Activated naive CD4-positive, alpha-beta T cell treated with Interleukin-2 at 50 U/mL for 16 hours (primary cell): ENCODE results near the gene KCNK13.
"Not testable (repeated sequence)": the region's sequence is repeated elsewhere in the genome, so short reads cannot be mapped to it uniquely, and the experiment has no call there.

Experiments
- DNase-seq: peaks from one replicate; pipeline ENCODE4 v3.0.0-alpha.2; 2020

KCNK13 gene

DNA sequence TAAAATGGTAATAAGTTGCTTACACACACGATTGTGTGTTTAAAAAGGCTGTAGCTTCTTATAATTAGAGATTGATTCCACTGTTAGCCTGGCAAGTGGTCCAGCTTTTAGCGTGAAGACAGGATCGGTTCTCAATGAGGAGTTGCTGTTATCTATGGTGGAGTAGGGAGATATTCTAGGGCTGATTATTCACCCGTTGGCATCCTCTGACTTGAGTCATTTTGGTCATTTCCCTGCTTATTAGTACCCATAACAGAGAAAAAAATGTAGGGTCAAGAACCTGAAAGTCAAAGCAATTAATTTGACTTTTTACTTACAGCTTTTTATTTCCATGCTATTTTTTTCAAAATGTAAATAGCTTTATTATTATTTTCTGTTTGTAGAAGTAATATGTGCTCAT lies 76.0 kb downstream of the KCNK13 start:
- DNase-seq, result no peak

DNA sequence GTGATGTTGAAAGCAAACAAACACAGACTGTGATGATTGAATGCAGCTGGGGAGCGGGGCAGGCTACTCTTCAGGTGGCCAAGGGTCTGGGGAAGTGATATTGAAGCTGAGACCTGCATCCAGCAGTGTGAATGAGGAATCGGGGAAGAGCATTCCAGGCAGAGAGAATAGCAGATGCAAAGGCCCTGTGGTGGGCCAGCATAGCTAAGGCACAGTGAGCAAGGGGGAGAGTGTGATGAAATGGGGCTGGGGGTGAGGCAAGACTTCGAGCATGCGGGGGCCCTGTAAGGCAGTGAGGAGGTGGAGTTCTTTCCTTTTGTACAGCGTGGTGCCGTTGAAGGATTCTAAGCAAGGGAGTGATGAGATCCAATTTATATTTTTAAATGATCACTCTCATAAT lies 77.4 kb downstream of the KCNK13 start:
- no peak for DNase-seq

DNA sequence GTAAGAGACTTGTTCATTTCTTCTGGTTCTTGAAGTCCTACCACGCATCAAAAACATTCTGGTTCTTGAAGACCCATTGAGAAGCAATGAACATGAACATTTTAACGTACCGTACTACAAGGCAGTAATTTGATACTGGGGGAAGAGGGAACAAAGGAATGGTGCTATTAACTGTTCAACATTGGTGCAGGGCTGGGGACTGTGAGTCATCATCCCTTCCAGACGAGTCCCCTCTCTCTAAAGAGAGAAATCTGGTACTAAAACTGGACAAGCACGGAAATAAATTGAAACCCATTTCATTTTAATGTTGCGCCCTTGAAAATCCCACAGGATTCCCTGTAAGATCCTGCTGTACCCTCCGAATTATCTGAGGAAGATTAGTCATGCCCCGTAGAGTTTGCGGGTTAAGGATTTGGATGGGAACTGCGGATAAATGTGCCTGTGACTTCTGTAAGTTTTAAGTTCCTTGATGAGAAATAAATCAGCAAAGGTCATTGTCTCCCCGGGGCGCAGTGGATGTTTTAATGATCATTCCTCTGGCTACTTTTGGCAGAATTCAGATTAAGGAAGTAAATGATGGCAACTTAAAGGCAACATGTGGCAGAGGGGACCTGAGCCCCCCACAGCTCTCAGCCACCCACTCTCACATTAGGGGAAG lies 78.6 kb downstream of the KCNK13 start:
- DNase-seq, result no peak

DNA sequence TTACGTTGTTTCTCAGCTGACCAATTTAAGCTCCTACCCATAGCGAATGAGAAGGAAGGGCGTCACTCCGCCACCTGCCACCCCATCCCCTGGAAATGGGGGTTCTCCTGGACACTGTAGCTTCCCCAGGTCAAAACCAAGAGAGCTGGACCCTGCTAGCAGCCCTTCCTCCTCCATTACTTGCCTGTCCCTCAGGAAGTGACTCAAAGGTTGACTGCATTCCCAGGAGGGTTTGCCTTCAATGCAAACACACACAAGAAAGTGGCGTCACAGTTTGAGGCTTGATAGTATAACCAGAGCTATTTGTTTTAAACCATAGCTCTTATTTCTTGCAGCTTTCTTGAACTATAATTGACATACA lies 79.1 kb downstream of the KCNK13 start:
- no peak for DNase-seq

DNA sequence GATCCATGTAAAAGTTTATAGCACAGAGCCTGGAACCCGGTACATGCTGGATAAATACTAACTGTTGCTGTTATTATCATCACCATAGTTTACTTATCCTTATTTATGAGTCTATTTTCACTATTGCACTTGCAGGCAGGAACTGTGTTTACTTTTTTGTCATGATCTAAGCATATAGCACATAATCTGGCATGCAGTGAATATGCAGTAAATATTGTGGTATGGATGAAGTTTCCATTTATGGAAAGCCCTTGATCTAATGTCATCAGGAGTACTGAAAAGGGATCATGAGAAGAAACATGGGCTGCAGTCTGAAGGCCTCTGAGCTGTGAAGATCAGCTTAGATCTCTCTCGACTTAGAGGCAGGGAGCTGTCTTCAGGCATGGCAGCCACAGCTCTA lies 91.6 kb downstream of the KCNK13 start:
- DNase-seq, result no peak

DNA sequence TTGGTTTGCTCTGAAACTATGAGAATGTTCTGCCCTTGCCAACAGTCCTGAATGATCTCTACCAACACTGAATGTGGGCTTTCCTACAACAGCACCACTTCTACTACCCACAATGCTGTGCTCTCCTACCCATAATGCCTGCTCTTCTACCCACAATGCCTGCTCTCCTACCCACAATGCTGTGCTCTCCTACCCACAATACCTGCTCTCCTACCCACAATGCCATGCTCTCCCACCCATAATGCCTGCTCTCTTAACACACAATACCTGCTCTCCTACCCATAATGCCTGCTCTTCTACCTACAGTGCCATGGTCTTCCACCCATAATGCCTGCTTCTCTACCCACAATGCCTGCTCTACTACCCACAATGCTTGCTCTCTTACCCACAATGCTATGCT lies 92.3 kb downstream of the KCNK13 start:
- DNase-seq, result no peak

DNA sequence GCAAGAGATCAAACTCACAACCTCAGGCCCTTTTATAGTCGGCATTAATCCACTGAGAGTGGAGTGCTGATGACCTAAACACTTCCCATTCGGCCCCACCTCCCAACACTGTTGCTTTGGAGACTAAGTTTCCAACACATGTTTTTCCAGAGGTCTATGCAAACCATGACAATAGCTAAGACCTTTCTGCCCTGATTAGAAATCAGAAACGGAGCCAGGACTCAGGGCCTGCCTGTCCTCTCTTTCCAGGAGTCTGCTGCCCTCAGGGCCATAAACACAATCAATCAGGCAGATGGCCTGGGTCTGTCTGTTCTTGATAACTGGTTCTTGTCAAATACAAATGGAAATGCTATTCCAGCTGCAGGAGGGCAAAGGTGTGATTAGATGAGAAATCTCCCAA lies 97.4 kb downstream of the KCNK13 start:
- no peak for DNase-seq

DNA sequence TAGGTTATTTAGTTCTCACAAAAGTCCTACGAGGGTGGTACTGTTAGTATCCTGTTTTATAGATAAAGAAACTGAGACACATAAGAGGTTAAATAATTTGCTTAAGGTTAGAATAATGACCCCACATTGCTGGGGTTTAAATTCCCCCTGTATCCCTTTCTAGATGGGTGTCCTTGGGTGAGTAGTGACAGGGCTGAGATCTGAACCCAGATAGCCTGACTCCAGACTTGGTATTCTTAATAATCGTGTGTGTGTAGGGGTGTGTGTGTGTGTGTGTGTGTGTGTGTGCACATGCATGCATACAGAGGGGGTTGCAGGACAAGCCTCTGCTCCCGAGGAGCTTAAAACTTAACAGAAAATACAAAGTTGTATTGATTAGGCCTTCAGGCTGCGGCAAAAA lies 97.9 kb downstream of the KCNK13 start:
- no peak for DNase-seq

DNA sequence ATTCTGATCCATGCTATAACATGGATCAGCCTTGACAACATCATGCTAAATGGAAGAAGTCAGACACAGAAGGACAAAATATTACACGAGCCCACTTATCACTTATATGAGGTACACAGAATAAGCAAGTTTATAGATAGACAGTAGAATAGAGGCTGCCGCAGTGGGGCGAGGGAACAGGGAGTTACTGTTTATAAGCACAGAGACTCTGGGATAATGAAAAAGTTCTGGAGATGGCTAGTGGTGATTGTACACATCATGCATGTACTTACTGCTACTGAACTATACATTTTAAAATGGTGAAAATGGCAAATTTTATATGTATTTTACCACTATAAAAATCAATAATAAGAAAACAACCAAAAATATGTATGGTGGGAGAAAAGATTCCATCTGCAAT lies 99.3 kb downstream of the KCNK13 start:
- DNase-seq, result no peak

DNA sequence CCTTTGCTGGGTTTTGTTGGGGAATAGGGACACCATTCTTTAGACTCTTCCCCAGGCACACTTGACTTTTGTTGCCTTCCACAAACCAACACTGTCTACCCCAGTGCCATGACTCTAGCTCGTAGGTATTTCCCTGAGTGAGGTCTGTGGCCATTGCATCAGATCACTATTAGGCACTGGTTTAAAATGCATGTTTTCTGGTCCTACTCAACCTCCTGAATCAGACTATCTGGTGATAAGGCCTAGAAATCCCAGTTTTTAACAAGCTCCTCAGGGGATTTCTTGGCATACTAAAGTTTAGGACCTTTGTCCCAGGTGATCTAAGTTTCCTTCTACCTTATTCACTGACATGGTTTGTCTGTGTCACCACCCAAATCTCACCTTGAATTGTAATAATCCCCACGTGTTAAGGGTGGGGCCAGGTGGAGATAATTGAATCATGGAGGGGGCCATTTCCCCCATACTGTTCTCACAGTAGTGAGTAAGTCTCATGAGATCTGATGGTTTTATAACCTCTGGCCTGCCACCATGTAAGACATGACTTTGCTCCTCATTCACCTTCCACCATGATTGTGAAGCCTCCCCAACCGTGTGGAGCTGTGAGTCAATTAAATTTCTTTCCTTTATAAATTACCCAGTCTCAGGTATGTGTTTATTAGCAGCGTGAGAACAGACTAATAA lies 106.8 kb downstream of the KCNK13 start:
- no peak for DNase-seq

DNA sequence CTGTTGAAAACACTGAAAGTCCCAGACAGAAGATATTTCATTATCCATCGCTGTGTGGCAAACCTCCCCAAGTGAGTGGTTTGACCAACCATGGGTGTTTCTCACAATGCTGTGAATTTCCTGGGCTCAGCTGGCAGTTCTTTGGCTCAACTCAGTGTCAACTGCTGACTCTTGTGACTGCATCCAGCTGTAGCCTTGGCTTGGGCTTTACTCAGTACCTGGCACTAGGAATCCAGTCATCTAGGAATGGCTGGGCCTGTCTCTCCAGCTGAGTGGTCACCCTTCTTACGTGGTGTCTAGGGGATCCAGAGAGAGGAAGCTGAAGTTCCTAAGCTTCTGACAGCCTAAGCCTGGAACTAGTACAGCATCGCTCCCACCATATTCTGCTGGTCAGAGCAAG lies 113.8 kb downstream of the KCNK13 start:
- no peak for DNase-seq

DNA sequence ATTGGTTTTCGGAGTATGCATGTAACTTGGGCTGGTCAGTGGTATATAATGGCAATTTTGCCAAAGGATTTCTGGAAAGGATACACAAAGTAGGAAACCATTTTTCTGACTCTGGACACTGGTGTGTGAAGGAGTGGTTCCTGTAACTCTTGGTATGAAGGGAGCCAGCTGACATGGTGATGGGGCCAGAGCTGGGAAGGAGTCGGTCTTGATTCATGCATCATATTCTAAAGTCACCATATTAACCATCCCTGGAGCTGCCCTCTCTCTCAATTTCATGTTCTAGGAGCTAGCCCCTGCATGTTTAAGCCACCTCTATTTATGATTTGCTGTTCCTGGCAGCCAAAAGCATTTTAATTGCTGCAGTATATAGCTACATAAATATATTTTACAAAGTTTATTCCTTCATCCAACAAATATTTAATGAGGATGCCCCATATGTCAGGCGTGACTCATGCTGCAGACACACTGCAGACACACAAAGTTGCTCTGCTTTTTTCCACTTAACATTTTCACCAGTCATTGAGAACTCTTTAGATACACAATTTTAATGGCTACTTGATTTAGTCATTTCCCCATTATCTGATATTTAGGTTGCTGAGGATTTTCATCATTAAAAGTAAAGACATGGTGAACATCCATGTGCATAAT lies 115.9 kb downstream of the KCNK13 start:
- no peak for DNase-seq

DNA sequence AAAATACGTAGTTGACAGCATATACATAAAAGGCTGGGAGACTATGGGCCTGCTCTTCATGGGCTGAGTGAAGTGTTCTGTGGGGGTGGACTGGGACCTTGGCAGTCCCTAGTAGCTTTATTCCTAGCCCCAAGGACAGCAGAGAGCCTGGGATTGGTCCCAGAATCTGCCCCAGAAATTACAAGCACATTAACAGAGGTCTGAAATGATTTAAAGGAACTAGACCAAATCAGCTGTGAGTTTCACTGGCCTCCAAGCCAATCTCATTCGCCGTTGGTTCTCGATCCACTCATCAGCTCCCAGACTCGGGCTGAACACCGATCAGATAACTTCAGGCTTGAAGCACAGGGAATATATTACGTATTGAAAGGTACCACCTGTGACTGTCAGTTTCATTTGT lies 117.6 kb downstream of the KCNK13 start:
- no peak for DNase-seq

DNA sequence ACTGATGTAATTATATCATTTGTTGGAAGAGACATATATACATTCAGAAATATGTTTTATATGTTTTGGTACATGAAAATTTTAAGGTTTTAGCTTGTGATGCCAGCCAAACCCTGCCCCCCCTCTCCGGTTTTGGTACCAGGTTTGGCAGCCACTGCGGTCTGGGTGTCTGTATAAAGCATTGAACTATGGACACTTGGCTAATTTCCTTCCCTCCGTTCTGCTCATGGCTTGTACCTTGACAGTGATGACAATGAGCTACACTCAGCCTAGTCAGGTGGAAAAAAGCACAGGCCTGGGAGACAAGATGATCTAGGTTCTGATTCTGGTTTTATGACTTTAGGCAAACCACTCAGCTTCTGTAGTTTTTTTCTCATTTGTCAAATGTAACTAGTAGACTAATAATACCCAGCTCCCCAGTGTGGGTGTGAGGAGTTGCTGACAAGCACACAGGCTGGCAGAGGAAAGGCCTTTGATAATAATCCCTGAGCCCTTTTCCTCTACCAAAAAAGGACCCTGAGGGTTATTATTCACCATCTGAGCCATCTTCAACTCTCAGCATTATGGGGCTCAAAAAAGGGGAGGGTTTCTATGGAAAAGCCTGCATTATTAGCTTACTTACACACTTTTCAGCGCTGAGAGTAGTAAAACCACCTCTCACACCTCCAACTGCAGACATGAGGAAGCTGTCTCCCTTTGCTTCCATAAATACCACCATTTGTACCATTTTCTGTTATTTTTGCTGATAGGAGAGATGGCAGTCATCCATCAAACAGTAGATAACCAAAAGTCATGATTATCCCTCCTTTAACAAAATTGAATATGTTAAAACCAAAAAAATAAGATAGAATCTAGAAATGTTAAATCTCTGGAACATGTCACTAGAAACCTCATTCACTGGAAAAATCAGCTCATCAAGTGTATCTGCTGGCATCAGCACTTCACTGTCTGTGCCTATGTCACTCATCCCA lies 118.3 kb downstream of the KCNK13 start:
- DNase-seq, result no peak

DNA sequence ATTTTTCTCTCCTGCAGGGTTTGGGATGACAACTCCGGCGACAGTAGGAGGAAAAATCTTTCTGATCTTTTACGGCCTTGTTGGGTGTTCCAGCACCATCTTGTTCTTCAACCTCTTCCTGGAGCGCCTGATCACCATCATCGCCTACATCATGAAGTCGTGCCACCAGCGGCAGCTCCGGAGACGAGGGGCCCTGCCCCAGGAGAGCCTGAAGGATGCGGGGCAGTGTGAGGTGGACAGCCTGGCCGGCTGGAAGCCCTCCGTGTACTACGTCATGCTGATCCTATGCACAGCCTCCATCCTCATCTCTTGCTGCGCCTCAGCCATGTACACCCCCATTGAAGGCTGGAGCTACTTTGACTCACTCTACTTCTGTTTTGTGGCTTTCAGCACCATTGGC lies 122.3 kb downstream of the KCNK13 start:
- DNase-seq, result no peak

DNA sequence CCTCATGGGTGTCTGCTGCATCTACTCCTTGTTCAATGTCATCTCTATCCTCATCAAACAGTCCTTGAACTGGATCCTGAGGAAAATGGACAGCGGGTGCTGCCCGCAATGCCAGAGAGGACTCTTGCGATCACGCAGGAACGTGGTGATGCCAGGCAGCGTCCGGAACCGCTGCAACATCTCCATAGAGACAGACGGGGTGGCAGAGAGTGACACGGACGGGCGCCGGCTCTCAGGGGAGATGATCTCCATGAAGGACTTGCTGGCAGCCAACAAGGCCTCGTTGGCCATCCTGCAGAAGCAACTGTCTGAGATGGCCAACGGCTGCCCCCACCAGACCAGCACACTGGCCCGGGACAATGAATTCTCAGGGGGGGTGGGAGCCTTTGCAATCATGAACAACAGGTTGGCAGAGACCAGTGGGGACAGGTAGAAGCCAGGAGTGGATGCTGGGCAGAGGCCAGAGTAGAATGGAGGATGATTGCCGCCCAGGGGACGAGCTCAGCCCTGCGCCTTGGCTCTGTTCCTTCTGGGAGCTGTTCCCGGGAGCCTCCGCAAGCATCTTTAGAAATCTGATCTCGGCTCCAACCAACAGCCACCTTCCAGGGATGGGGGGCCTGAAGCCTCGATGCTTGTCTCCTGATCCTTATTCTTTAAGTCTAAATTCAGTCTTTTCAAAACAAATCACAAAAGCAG lies 122.9 kb downstream of the KCNK13 start:
- no peak for DNase-seq

DNA sequence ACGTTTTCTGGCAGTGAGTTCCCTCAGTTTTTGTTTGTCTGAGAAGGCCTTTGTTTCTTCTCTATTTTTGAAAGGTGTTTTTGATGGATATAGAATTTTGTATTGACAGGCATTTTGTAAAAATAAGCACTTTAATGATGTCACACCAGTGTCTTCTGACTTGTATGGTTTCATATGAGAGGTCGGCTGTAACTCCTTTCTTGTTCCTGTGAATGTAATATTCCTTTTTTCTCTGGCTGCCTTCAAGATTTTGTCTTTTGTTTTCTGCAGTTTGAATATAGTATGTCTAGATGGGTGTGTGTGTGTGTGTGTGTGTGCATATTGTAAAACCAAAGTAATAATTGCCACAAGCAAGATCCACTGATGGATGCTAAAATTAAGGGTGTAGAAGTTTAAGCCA lies 126.8 kb downstream of the KCNK13 start:
- DNase-seq, result no peak

DNA sequence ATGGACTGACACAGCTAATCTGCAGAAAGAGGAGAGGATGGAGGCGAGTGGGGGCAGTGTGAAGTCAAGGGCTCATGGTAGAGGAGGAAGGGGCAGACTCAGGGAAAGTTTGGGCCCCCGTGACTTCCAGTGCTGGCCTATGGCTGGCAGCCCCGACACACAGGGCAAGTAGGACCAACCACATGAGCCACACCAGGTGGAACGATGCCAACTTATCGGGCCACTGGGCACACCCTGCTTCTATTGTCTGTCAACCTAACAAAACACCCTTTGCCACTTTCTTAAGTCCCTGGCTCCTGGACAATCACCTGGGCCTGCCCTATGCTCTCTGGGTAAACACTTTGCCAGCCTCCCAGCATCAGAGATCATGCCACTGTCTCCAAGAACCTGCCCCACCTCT lies 129.4 kb downstream of the KCNK13 start:
- no peak for DNase-seq

DNA sequence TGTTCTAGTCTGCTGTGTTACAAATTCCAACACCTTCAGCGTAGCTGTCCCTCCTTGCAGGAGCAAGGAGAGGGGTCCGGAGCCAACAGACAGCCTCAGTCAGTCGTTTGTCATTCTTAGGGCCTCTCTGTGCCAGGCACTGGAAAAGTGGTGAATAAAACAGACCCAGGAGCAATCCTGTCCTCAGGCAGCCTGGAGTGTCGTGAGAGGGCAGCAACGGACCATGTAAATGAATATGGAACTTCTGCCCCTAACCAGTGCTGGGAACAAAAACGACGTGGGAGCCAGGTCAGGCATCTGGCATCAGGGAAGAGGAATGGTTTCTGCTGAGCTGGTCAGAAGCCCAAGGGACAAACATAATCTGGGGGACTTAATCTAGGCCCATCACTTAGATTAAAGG lies 129.8 kb downstream of the KCNK13 start:
- DNase-seq, result no peak

DNA sequence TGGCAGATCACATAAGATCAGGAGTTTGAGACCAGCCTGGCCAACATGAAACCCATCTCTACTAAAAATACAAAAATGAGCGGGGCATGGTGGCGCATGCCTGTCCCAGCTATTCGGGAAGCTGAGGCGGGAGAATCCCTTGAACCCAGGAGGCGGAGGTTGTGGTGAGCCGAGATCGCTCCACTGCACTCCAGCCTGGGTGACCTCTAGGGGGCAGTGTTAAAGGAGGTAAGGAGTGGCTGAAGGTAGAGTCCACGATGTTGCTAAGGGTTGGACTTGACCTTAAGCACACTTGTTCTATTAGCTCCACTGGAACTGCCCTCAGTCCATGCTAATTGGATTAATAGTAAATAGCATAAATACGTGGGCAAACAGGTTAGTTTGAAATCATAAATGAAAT lies 132.1 kb downstream of the KCNK13 start:
- DNase-seq, result peak; percentile 5

DNA sequence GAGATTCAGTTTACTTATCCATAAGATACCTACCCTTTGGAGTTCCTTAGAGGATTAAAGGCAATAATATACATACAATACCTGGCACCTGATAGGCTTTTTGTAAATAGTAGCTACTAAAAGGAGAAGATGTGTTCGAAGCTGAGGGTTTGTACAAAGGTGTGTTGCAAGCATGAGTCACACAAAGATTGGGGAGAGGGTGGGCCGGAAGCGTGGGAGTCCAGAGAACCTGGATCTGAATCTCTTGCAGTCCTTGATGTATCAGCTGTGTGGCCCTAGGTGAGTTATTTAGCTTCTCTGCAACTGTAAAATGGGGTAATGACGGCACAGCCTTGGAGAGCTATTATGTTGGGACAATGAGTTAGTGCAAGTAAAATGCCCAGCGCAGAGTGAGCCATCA lies 132.9 kb downstream of the KCNK13 start:
- no peak for DNase-seq

DNA sequence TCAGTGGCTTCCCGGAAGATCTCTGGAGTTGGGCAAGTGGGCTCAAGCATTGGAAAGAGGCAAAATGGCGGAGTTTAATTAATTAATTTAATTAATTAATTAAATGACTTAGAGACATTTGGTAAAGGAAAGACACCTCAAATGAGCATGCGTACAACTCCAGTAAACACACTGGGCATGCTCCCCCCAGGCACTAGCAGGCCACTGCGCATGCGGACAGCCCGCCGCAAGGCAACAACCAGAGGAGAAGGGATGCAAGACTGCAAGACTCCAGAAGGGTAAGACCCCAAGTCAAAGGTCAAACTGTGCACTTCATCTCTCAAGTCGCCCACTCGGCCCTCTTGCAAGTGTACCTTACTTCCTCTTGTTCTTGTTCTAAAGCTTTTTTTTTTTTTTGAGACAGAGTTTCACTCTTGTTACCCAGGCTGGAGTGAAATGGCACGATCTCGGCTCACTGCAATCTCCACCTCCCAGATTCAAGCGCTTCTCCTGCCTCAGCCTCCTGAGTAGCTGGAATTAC lies 136.8 kb downstream of the KCNK13 start:
- DNase-seq, result no peak

DNA sequence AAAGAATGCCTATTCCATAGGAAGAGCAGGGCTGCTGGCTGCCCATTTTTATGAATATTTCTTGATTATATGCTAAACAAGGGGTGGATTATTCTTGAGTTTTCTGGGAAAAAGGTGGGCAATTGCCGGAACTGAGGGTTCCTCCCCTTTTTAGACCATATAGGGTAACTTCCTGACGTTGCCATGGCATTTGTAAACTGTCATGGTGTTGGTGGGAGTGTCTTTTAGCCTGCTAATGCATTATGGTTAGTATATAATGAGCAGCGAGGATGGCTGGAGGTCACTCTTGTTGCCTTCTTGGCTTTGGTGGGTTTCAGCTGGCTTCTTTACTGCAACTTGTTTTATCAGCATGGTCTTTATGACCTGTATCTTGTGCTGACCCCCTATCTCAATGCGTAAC lies 138.8 kb downstream of the KCNK13 start:
- not testable (repeated sequence) for DNase-seq
